Thoracic aorta (tissue), 2 donors: ENCODE data around the gene STOX2. TPM values are rescaled to one million over a fixed set of nuclear protein-coding genes. Genes with fewer than 3 reads are reported as not detected.

Source experiments
- ATAC-seq: fragments of 150-250 bp; one replicate; pipeline ENCODE4 v1.8.0; 2017; ENCODE audit warnings: low read depth; ENCODE audit not compliant: insufficient number of reproducible peaks, low FRiP score
- DNase-seq: peaks from one replicate; pipeline ENCODE4 v3.0.0-alpha.2; 2020; ENCODE audit warnings: low spot score
- H3K27ac ChIP-seq, 2 donors: fragments of 200-600 bp; sonication (generic); 1 replicate in 1 of 2; 2 replicates in 1 of 2; pipeline ENCODE4 v1.5.1; 2016; ENCODE audit warnings: mild to moderate bottlenecking in 2 of 2, moderate library complexity in 2 of 2
- H3K27me3 ChIP-seq: fragments of 200-600 bp; sonication (generic); replicated peaks from 2 replicates; pipeline ENCODE4 v1.6.0; 2016; ENCODE audit warnings: mild to moderate bottlenecking; ENCODE audit not compliant: insufficient read depth
- H3K36me3 ChIP-seq: fragments of 200-600 bp; sonication (generic); one replicate; pipeline ENCODE4 v1.5.1; 2016
- H3K4me1 ChIP-seq, 2 donors: fragments of 200-600 bp; sonication (generic); 1 replicate in 1 of 2; 2 replicates in 1 of 2; pipeline versions ENCODE4 v1.5.1 to v1.6.0; 2016; ENCODE audit warnings: low read depth in 2 of 2, mild to moderate bottlenecking in 1 of 2; ENCODE audit not compliant: control insufficient read depth in 1 of 2
- H3K4me3 ChIP-seq: fragments of 200-600 bp; sonication (generic); 2 replicates; pipeline ENCODE4 v1.5.1; 2016; ENCODE audit warnings: mild to moderate bottlenecking
- H3K9me3 ChIP-seq: fragments of 200-600 bp; sonication (generic); 2 replicates; pipeline ENCODE4 v1.5.1; 2016
- total RNA-seq, 2 donors: library from RNA; depleted of rRNA; stranded (reverse); fragments of >200 nt; gene quantifications; one replicate each; pipeline versions ENCODE4 v1.1.0 to v1.2.3, GENCODE V29; 2016
- TF ChIP-seq, protein P1 (sequence below): fragments of 200-600 bp; sonication (generic); IDR thresholded peaks from one replicate; pipeline ENCODE4 v1.5.1; 2019; ENCODE audit warnings: antibody characterized with exemption

The STOX2 gene
- total RNA-seq, 2 donors from 2014 or later, result 5.9 to 20.2 TPM

DNA sequence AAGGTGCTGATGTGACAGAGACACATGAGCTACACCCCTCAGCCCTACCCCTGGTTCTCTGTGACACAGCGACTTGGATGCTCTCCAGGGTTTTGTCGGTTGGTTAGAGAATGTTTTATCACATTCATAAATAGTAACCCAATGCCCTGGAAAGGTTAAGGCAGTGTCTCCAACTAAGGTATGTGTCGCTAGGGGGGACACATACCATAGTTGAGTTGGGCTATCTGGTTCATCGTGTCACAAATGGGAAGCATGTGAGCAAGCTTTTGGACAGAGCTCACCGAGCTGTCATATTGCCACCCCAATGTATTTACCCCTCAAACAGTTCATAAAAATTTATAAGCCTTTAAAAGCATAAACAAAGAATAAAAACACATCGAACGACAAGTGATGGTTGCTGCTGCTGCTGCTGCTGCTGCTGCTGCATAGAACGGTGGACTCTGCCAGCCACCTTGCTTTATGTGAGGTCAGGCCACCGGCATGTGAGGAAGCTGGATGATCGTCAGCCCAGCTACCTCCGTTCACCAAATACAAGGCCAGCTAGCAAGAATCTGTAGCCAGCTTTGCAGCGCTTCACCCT lies 55.9 kb downstream of the STOX2 start:
- Histone ChIP-seq H3K9me3 (no peaks in the 10 kb centered on the region), H3K4me3 (no peak overlapping the region), H3K4me1 (no peaks in the 10 kb centered on the region), H3K36me3 (no peaks in the 10 kb centered on the region), H3K27me3 (no peaks in the 10 kb centered on the region), H3K27ac (no peak overlapping the region)
- ATAC-seq (no peak), DNase-seq (no peak)
- TF ChIP-seq, protein P1, sequence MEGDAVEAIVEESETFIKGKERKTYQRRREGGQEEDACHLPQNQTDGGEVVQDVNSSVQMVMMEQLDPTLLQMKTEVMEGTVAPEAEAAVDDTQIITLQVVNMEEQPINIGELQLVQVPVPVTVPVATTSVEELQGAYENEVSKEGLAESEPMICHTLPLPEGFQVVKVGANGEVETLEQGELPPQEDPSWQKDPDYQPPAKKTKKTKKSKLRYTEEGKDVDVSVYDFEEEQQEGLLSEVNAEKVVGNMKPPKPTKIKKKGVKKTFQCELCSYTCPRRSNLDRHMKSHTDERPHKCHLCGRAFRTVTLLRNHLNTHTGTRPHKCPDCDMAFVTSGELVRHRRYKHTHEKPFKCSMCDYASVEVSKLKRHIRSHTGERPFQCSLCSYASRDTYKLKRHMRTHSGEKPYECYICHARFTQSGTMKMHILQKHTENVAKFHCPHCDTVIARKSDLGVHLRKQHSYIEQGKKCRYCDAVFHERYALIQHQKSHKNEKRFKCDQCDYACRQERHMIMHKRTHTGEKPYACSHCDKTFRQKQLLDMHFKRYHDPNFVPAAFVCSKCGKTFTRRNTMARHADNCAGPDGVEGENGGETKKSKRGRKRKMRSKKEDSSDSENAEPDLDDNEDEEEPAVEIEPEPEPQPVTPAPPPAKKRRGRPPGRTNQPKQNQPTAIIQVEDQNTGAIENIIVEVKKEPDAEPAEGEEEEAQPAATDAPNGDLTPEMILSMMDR, result no peak

DNA sequence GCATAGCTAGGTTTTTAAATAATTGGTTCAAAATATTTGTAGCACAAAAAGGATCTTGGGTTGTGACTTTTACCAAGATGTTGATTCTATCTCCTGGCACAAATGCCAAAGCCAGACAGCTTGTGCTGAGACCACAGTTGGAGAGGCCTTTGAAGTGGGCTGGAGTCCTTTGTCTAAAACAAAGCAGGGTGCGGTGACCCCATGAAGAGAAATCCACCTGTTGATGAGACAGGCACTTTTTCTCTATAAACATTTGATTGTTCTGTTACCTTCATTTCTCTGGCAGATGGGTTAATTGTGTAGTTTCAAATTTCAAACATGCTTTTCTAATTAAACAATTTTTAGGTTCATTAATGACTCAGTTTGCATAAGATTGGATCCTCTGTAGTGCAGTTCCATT lies 56.7 kb downstream of the STOX2 start:
- H3K9me3 ChIP-seq, result no peaks in the 10 kb centered on the region
- H3K4me3 ChIP-seq, result no peak overlapping the region
- no peaks in the 10 kb centered on the region for H3K27me3 ChIP-seq
- no peak overlapping the region for H3K27ac ChIP-seq
- ATAC-seq, result no peak
- no peaks in the 10 kb centered on the region for H3K4me1 ChIP-seq
- H3K36me3 ChIP-seq, result no peaks in the 10 kb centered on the region
- TF ChIP-seq, protein P1, result no peak
- DNase-seq, result no peak

DNA sequence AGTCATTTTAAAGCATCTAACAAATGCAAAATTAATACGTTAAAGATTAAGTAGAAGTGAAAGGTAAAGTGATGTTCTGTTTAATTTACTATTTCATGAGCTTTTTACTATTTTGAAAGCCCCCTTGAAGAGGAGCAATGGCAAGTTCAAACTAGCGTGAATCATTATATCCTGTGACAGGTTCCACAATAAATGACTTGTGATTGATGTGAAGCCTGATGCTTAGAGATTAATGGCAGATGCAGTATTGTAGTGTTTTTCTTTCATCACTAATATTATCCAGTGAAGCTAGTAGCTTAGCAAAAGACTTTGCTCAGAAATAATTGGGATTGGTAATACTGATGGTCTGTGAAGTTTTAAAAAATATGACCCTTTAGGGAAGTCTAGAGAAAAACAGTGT lies 57.3 kb downstream of the STOX2 start:
- TF ChIP-seq, protein P1, result no peak
- ATAC-seq (no peak), DNase-seq (no peak)
- Histone ChIP-seq H3K27ac (no peak overlapping the region), H3K4me3 (no peak overlapping the region), H3K27me3 (no peaks in the 10 kb centered on the region), H3K9me3 (no peaks in the 10 kb centered on the region), H3K4me1 (no peaks in the 10 kb centered on the region), H3K36me3 (no peaks in the 10 kb centered on the region)

DNA sequence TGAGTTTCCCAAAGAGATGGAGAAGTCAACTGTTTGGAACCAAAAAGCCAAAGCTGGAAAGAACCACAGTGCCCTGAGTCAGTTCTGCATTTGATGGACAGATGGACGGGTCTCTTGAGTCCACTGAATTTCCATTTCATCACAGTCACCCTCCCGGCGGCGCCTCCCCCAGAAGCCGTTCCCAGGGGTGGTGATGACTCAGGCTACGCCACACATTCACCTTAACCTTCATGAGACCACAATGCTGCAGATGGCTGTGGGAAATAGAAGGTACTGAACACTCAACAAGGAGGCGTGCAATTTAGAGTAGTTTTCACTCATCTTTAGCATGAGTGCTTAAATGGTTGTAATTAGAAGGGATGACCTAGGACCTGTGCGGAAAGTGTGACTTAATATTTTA lies 61.3 kb downstream of the STOX2 start:
- Histone ChIP-seq H3K4me1 (no peaks in the 10 kb centered on the region), H3K4me3 (no peak overlapping the region), H3K36me3 (no peaks in the 10 kb centered on the region), H3K9me3 (no peaks in the 10 kb centered on the region), H3K27ac (no peak overlapping the region), H3K27me3 (no peaks in the 10 kb centered on the region)
- TF ChIP-seq, protein P1, result no peak
- no peak for DNase-seq
- no peak for ATAC-seq

DNA sequence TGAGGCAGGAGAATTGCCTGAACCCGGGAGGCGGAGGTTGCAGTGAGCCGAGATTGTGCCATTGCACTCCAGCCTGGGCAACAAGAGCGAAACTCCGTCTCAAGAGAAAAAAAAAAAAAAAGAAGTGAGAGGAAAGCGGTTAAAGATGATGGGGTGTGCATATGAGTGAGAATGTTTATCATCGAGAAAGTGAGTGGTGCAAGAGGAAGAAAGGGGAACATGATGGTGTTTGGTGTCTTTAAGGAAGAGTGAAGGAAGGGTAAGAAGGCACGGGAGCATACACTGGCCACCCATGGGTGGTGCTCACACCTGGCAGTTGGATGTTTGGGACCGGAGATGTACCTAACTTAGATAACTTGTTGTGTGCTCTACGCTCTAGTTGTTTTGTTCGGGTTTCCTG lies 62.2 kb downstream of the STOX2 start:
- Histone ChIP-seq H3K36me3 (no peaks in the 10 kb centered on the region), H3K27ac (no peak overlapping the region), H3K27me3 (no peaks in the 10 kb centered on the region), H3K4me1 (no peaks in the 10 kb centered on the region), H3K9me3 (no peaks in the 10 kb centered on the region), H3K4me3 (no peak overlapping the region)
- DNase-seq (no peak), ATAC-seq (no peak)
- TF ChIP-seq, protein P1, result no peak
